Heart left ventricle (tissue), 13 donors: ENCODE measurements around the gene NPM1.

ENCODE experiments used
- CTCF ChIP-seq, 12 donors: fragments of 200-600 bp; sonication (generic) in 4 of 12; IDR thresholded peaks; one replicate each; pipeline versions ENCODE4 v1.5.0 to v1.8.0; 2018 to 2022; ENCODE audit warnings: antibody characterized with exemption in 12 of 12, mild to moderate bottlenecking in 5 of 12
- POLR2A ChIP-seq, 2 donors: fragments of 450-650 bp; IDR thresholded peaks; one replicate each; pipeline ENCODE4 v1.6.1; 2017; ENCODE audit warnings: antibody characterized with exemption in 2 of 2, mild to moderate bottlenecking in 2 of 2, moderate library complexity in 2 of 2
- donor health status: ischemic (EF 13 %, LVEDD 7.1; RV severe dilation, severe dysfunction).
- donor health status: DM: no; HTN: yes; CAD: no.
- donor health status: DM: no; HTN: no; CAD: no.
- donor health status: ischemic (EF 25% LVEDD 6.9; RV normal size, moderate dysfunction).
- donor health status: ischemic (EF 25% LVEDD 5.7; RV mildly dilated, moderate dysfunction).
- donor health status: ischemic (EF 35%, LVEDD 5.7; RV mildly dilated, moderate dysfunction).
- donor health status: nonischemic (EF 11% LVEDD 7.7; RV severe dilation, severe dysfunction).
- donor health status: DM: yes; HTN: yes; CAD: no.
- donor health status: PGD.
- donor health status: ischemic (EF 29% LVEDD 5.4; RV normal size, mild dysfunction).
- donor health status: nonischemic (EF 23%, LVEDD 6.1; RV moderate dilation, normal function).

- TF ChIP-seq CTCF (IDR thresholded peaks at IDR 0.05) (peak in 2 of 12 donors; percentile 4 to 8), POLR2A (IDR thresholded peaks at IDR 0.05) (no peak)
Measured at GRCh38 chr5:171419688-171420430, 32.2 kb downstream of the NPM1 start.
